Activated T-helper 1 cell treated with anti-CD3 and anti-CD28 coated beads, Interleukin-12 subunit alpha, Interleukin-12 subunit beta, Interleukin-2, Interleukin-4 antibody, amounts not matched to agents 30 ng/mL and 10 ng/mL and 1 ng/mL, durations not matched to agents 14 hours and 24 hours and 36 hours (primary cell): ENCODE measurements around the gene SPATA33. TPM values are rescaled to one million over a fixed set of nuclear protein-coding genes. Genes with fewer than 3 reads are reported as not detected.
"Not testable (repeated sequence)": the region's sequence is repeated elsewhere in the genome, so short reads cannot be mapped to it uniquely, and the experiment has no call there.

Experiments
- DNase-seq: peaks from one replicate; pipeline ENCODE4 v3.0.0; 2021; ENCODE audit warnings: low spot score
- H3K27ac Mint-ChIP-seq: one replicate; pipeline ENCODE4 v1.8.0; 2021; ENCODE audit warnings: mild to moderate bottlenecking, mixed read lengths
- H3K27me3 Mint-ChIP-seq: one replicate; pipeline ENCODE4 v1.8.0; 2022; ENCODE audit warnings: mild to moderate bottlenecking, moderate library complexity, mixed read lengths; ENCODE audit not compliant: insufficient read depth
- H3K36me3 Mint-ChIP-seq: one replicate; pipeline ENCODE4 v1.8.0; 2021; ENCODE audit warnings: low read depth, mixed read lengths
- H3K4me1 Mint-ChIP-seq: one replicate; pipeline ENCODE4 v1.8.0; 2021; ENCODE audit warnings: low read depth, mixed read lengths
- H3K4me3 Mint-ChIP-seq: one replicate; pipeline ENCODE4 v1.8.0; 2021; ENCODE audit warnings: mild to moderate bottlenecking, moderate library complexity, mixed read lengths
- H3K9me3 Mint-ChIP-seq: one replicate; pipeline ENCODE4 v1.8.0; 2021; ENCODE audit warnings: mixed read lengths
- intact Hi-C: fragments of 100-400 bp; cut with micrococcal nuclease; formaldehyde crosslinking; loops from one replicate; pipeline ENCODE4 v1.15.1; 2024
- total RNA-seq: library from RNA; stranded (reverse); gene quantifications from 2 replicates; pipeline ENCODE4 v1.2.3, GENCODE V29; 2022

The SPATA33 gene
- total RNA-seq, 1 donor from 2014 or later: 15.1 TPM

DNA sequence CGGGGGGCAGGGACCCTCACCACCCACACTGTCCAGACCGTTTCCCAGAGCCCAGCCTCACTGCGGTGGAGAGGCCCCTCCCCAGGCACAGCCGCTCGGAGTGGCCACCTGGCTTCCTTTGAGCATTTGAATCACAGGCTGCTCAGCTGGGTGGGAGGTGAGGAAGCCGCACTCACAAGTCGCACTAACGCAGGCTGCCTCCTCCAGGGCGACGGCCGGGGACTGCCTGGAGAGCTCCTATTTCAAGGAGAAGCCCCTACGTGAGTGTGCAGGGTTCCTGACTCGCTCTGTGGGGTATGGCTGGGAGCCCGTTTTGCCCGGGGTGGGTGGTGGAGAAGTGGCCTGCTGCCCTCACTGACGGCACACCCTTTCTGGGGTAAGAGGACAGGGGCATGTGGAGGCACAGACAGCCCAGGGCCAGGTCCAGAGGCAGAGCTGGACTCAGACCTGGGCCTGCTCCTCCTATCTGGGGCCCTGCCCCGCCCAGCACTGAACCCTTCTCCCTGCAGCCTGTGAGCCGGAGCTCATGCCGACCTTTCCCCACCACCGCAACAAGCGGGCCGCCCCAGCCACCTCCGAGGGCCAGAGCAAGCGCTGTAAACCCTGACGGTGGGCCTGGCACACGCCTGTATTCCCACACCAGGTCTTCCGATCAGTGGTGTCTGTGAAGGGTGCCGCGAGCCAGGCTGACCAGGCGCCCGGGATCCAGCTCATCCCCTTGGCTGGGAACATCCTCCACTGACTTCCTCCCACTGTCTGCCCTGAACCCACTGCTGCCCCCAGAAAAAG lies 37.6 kb downstream of the SPATA33 start:
- Mint-ChIP-seq H3K4me3 (no peak overlapping the region), H3K4me1 (no peaks in the 10 kb centered on the region), H3K27ac (no peak overlapping the region), H3K27me3 (no peaks in the 10 kb centered on the region), H3K36me3 (peaks cover 14% of the 10 kb centered on the region), H3K9me3 (no peaks in the 10 kb centered on the region)
- no peak for DNase-seq
- intact Hi-C loops: no loop called here

DNA sequence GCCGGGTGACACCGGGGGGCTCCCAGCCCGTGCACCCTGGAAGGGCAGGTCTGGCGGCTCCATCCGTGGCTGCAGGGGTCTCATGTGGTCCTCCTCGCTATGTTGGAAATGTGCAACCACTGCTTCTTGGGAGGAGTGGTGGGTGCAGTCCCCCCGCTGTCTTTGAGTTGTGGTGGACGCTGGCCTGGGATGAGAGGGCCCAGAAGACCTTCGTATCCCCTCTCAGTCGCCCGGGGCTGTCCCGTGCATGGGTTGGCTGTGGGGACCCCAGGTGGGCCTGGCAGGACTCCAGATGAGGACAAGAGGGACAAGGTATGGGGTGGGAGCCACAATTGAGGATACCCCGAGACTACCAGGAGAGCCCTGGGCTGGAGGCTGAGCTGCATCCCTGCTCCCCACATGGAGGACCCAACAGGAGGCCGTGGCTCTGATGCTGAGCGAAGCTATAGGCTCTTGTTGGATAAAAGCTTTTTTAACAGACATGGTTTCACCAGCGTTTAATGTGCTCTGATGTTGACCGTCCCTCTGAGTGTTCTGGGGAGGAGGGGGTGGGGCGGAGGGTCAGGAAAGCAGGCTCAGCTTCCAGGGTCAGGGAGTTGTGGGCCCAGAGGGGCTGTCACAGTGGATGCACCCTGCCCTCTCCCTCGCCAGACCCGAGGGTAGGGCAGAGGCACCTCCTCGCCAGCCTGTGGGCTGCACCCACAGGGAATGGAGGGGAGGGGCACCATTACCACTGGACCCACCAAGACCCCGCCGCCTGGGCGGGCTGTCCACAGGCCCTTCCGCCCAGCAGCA lies 38.4 kb downstream of the SPATA33 start:
- no peaks in the 10 kb centered on the region for H3K9me3 Mint-ChIP-seq
- no peak overlapping the region for H3K27ac Mint-ChIP-seq
- no peaks in the 10 kb centered on the region for H3K27me3 Mint-ChIP-seq
- no peaks in the 10 kb centered on the region for H3K4me1 Mint-ChIP-seq
- no peak overlapping the region for H3K4me3 Mint-ChIP-seq
- DNase-seq: no peak
- intact Hi-C loops: no loop called here
- peaks cover 10% of the 10 kb centered on the region for H3K36me3 Mint-ChIP-seq

DNA sequence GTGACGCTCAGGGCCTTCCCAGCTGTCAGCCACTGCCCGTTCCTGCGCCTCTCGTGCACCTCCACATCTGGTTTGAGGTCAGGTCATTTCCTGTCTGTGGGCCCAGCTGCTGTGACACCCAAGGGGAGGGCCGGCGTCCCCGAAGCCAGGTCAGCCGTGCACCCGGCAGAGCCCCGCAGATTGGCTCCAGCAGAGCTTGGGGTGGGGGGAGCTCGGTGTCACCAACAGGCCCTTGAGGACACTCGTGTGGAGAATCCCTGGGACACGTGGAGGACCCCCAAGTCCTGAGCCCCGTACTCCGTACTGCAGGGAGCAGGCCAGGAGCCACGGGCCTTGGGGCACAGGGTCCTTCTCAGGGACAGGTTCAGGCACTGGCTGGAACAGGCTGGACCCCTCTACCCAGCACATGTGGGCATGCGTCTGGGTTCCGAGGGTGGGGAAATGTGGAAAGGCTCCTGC lies 39.1 kb downstream of the SPATA33 start:
- no peak overlapping the region for H3K4me3 Mint-ChIP-seq
- no peaks in the 10 kb centered on the region for H3K9me3 Mint-ChIP-seq
- intact Hi-C loops: no loop called here
- H3K4me1 Mint-ChIP-seq: no peaks in the 10 kb centered on the region
- H3K27me3 Mint-ChIP-seq: no peaks in the 10 kb centered on the region
- no peak overlapping the region for H3K27ac Mint-ChIP-seq
- DNase-seq: peak; percentile 35
- H3K36me3 Mint-ChIP-seq: peaks cover 7% of the 10 kb centered on the region

DNA sequence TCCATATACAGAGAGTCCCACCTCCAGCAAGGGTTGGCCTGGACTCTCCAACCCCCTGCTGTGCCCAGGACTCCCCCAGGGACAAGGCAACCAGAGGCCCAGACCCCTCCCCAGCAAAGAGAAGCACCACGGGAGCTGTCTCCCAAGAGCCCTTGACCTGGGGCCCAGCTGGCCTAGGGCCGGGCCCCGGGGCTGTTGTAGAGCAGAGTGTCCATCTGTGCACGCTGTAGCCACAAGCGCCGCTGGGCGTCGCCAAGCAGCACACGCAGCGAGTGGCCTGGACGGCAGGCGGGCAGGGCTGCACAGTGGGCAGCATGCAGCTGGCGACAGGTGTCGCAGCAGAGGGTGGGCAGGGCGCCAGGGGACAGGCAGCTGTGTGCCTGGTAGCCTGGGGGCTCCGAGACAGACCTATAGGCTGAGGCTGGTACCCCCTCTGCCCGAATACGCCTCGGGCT lies 39.6 kb downstream of the SPATA33 start:
- intact Hi-C loops: no loop called here
- Mint-ChIP-seq H3K36me3 (peaks cover 6% of the 10 kb centered on the region), H3K27ac (no peak overlapping the region), H3K4me3 (no peak overlapping the region), H3K27me3 (no peaks in the 10 kb centered on the region), H3K9me3 (no peaks in the 10 kb centered on the region), H3K4me1 (peaks cover under 1% of the 10 kb centered on the region)
- no peak for DNase-seq

DNA sequence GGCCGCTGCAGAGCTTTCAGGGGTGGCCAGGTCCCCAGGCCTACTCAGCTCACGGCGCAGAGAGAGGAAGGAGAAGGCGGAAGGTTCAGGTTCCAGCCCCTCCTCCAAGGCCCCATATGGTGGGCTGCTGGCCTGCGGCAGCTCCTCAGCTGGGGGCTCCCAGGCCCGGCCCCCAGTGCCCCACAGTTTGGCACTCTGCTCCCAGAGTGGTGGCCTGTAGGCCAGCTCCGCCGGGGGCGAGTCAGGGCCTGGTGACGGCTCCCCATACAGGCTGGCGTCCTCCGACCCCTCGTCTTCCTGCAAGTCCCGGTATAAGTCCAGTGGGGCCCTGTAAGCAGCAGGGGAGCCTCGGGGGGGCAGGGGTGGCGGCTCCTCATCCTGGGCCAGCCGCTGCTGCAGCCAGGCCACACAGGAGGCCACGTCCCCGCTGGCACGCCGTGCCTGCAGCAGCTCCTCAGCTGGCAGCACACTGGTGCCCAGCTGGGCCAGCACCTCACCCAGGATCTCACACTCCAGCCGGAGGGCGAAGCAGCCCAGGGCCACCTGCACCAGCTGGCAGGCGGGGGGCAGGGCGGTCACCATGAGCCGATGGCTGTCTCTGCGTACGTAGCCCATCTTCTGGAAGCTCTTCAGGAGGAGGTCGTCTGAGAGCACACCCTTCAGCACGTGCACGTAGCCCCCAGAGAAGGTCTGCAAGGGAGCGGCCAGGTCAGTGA lies 40.1 kb downstream of the SPATA33 start:
- Mint-ChIP-seq H3K4me1 (peaks cover 6% of the 10 kb centered on the region), H3K27ac (no peak overlapping the region), H3K27me3 (no peaks in the 10 kb centered on the region), H3K9me3 (no peaks in the 10 kb centered on the region), H3K36me3 (peaks cover 6% of the 10 kb centered on the region), H3K4me3 (no peak overlapping the region)
- intact Hi-C loops: no loop called here
- DNase-seq: no peak

DNA sequence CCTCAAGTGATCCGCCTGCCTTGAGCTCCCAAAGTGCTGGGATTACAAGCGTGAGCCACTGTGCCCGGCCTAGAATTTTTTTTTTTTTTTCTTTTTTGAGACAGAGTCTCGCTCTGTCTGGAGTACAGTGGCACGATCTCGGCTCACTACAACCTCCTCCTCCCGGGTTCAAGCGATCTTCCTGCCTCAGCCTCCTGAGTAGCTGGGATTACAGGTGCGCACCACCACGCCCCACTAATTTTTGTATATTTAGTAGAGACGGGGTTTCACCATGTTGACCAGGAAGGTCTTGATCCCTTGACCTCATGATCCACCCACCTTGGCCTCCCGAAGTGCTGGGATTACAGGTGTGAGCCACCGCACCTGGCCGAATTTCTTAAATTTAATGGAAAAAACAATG lies 41.1 kb downstream of the SPATA33 start:
- H3K27ac Mint-ChIP-seq, DNase-seq, H3K4me1 Mint-ChIP-seq, H3K36me3 Mint-ChIP-seq, H3K27me3 Mint-ChIP-seq, intact Hi-C loops, H3K9me3 Mint-ChIP-seq, H3K4me3 Mint-ChIP-seq: not testable (repeated sequence)

- H3K27me3 Mint-ChIP-seq, H3K9me3 Mint-ChIP-seq, DNase-seq, H3K4me1 Mint-ChIP-seq, H3K36me3 Mint-ChIP-seq, H3K27ac Mint-ChIP-seq: not testable (repeated sequence)
- intact Hi-C loops: loop anchor here (1.0 to 5.0 kb wide), 6 partner anchors 13 to 223 kb away; partner anchors contain the start of genes CDK10, SPIRE2, TUBB3 and ZNF276
- H3K4me3 Mint-ChIP-seq: peak overlapping the region; percentile 75
These were observed 42.0 kb downstream of the SPATA33 start for GRCh38 chr16:89699629-89700099.

GRCh38 chr16:89700100-89700648 lies 42.5 kb downstream of the SPATA33 start:
- no peaks in the 10 kb centered on the region for H3K9me3 Mint-ChIP-seq

DNA sequence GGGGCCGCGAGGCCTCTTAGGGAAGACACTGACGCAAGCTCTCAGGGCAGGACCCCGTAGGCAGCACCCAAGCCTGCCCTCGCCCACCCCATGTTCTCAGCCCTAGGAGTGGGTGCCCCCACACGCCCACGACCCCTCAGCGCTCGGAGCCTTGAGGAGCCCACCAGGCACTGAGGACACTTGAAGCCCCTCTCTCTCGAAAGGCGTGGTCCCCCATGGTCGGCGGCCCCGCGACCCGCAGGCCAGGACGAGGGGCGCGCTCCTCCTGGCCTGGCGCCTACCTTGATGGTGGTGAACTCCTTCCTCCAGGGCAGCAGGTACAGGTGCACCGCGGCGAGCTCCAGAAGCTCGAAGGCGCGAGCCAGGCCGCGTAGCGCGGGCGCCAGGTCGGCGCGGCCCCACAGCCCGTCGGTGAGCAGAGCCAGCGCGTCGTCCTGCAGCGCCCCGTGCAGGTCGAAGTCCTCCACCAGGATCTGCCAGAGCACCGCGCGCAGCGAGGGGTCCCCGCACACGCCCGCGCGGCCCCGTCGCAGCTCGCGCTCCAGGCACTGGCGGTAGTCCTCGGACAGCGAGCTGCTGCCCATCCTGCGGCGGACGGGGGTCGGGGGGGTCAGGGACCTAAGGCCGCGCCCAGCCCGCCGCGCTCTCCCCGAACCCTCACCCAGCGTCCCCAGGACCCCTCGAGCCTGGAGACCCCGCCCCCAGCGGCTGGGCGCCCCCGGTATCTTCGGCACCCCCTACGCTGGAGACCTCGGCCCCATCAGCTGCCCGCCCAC lies 43.2 kb downstream of the SPATA33 start:
- Mint-ChIP-seq H3K9me3 (no peaks in the 10 kb centered on the region), H3K27me3 (no peaks in the 10 kb centered on the region), H3K27ac (peak overlapping the region; percentile 84), H3K36me3 (no peaks in the 10 kb centered on the region), H3K4me1 (peaks cover 8% of the 10 kb centered on the region), H3K4me3 (peak overlapping the region; percentile 80)
- peak; percentile 45 for DNase-seq
- intact Hi-C loops: loop anchor here (1.0 to 5.0 kb wide), 8 partner anchors 15 to 221 kb away; partner anchors contain the start of genes CDK10, FANCA, SPIRE2 and TUBB3

More at GRCh38 chr16:89700100-89700648, 42.5 kb downstream of the SPATA33 start:
- peak; percentile 96 for DNase-seq
- no peaks in the 10 kb centered on the region for H3K36me3 Mint-ChIP-seq
- H3K27ac Mint-ChIP-seq: peak overlapping the region; percentile 84
- intact Hi-C loops: loop anchor here (1.0 to 5.0 kb wide), 6 partner anchors 14 to 222 kb away; partner anchors contain the start of genes CDK10, SPIRE2, TUBB3 and ZNF276
- H3K27me3 Mint-ChIP-seq: no peaks in the 10 kb centered on the region
- H3K4me3 Mint-ChIP-seq: peak overlapping the region; percentile 75
- peaks cover 6% of the 10 kb centered on the region for H3K4me1 Mint-ChIP-seq

GRCh38 chr16:89701425-89702406 lies 44.1 kb downstream of the SPATA33 start, which contains the start of gene SPATA2L:
TSS of gene SPATA2L (minus strand) at chr16:89701705. CDS start at chr16:89701232, 473 bp downstream.
- H3K4me1 Mint-ChIP-seq: peaks cover 13% of the 10 kb centered on the region
- peak within 1 kb of the TSS; percentile 84 for H3K27ac Mint-ChIP-seq
- H3K36me3 Mint-ChIP-seq: no peaks in the 10 kb centered on the region
- no peaks in the 10 kb centered on the region for H3K27me3 Mint-ChIP-seq
- intact Hi-C loops: loop anchor here (1.0 to 5.0 kb wide), 4 partner anchors 10 to 221 kb away; partner anchors contain the start of genes FANCA and TUBB3
- peak within 1 kb of the TSS; percentile 80 for H3K4me3 Mint-ChIP-seq
- no peaks in the 10 kb centered on the region for H3K9me3 Mint-ChIP-seq
- peak; percentile 95 for DNase-seq

GRCh38 chr16:89704281-89704680 lies 46.6 kb downstream of the SPATA33 start:
- Mint-ChIP-seq H3K27me3 (no peaks in the 10 kb centered on the region), H3K4me3 (no peak overlapping the region), H3K4me1 (peaks cover 13% of the 10 kb centered on the region), H3K9me3 (no peaks in the 10 kb centered on the region), H3K27ac (no peak overlapping the region), H3K36me3 (no peaks in the 10 kb centered on the region)
- DNase-seq: no peak
- intact Hi-C loops: loop anchor here (5.0 kb wide), 1 partner anchor 218 kb away; the partner anchor contains the start of gene TUBB3
